CD4-positive, alpha-beta T cell treated with Interleukin-15 for 1 hour (primary cell): Measurements from ENCODE around the gene NTNG1.
A peak's percentile ranks its signal among the peaks of the same experiment; 100 is the strongest.
"Not testable (repeated sequence)": the region's sequence is repeated elsewhere in the genome, so short reads cannot be mapped to it uniquely, and the experiment has no call there.

Source experiments
- DNase-seq: peaks from one replicate; pipeline ENCODE4 v3.0.0-alpha.2; 2020

Gene NTNG1

GRCh38 chr1:107140703-107141490 lies at the start of gene NTNG1:
Gene NTNG1 (plus strand): TSS chr1:107141039.
- DNase-seq: peak; percentile 41

DNA sequence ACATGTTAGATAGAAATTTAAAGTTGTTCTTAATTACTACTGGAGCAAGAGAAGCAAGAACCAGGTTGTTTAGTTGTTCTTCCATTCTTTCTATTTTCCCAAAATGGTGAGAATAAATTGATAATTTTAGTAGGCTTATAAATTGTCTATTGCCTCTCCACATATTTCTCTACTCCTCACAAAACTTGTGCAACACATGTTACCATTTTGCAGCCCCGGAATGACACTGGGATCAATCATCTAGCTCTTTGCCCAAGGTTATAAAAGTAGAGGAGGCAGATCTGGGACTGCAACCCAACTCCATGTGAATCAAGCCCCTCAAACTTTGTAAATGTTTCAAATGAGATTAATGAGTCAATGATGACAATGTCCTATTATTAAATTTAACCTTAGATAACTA lies 49.4 kb upstream of the NTNG1 start:
- DNase-seq: no peak

GRCh38 chr1:107093395-107093794 lies 47.4 kb upstream of the NTNG1 start:
- DNase-seq: not testable (repeated sequence)

DNA sequence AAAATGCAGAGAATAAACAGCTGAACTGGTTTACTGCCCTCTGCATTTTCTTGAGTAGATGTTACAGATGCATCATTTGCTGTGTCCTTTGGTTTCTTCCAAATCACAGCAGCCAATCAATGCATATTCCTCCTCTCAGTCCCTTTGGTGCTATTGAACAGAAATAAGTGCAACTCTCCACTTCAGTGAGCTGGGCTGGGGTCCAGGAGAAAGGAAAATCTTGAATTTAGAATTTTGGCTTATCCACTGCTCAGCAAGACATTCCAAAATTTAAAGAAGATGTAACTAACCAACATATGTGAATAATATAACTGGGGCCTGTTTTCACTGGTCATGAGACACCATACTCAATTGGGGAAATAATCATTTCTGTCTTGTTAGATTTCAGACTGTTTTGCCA lies 45.2 kb upstream of the NTNG1 start:
- no peak for DNase-seq

GRCh38 chr1:107096690-107097089 lies 44.1 kb upstream of the NTNG1 start:
- DNase-seq: no peak

GRCh38 chr1:107098961-107099360 lies 41.9 kb upstream of the NTNG1 start:
- no peak for DNase-seq

DNA sequence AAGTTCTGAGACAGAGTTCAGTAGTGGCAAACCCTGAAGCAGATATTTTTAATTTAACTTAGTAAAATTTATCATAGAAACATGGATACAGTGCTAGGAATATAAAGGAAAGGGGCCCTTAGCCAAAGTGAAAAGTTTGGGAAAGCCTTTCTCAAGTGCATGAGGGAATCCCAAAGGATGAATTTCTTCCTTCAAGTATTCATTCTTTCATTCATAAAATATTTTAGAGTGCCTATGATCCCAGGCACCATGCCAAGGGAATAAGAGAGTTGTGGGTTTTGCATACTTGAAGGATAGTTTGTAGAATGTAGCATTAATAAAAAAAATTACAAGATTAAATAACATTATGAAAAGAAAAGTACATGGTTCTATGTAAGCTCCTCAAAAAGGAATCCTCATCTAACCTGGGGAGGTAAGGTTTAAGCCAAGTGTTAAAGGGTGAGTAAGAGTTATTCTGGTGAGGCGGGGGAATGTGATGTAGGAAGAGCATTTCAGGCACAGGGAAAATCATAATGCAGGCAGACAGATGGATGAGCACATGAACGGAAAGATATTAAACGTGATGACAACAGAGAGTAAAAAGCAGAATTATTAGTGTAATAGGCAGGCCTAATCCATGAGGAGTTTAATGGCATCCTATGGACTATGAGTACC lies 40.4 kb upstream of the NTNG1 start:
- no peak for DNase-seq

DNA sequence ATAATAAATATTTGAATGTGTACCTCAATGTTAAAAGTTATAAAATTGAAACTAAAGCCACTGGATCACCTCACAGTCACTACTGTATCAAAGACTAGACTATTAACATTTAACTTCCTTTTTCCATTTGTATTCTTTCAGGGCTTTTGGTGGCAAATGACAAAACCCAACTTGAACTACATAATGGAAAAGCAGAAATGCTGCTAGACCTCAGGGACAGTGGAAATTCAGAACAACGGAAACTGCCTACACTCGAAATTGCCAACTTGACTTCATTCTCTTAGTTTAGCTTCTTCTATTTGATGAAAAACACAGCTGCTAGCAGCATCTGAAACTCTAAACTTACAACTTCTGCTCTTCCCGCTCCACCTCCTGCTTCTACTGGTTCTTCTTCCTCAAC lies 34.9 kb upstream of the NTNG1 start:
- no peak for DNase-seq

DNA sequence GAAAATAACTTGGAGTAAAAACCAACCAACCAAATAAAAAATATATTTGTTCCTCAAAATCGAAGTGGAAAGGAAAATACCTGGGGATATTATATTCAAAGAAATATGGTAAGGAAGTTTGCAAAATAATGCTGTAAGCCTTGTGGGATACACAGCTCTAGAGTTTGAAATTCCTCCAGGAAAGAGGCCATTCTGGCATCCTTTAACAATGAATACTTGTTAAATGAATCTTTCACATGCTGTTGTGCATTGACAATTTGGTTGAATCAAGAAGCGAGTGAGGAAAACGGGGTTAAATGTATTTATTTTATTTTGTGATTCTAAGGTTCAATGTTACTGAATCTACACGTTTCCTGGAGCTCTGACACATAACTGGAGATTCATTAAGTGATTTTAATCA lies 30.5 kb upstream of the NTNG1 start:
- no peak for DNase-seq

- no peak for DNase-seq
These were observed 24.5 kb upstream of the NTNG1 start for GRCh38 chr1:107116306-107116790.

GRCh38 chr1:107122225-107122624 lies 18.6 kb upstream of the NTNG1 start:
- no peak for DNase-seq

DNA sequence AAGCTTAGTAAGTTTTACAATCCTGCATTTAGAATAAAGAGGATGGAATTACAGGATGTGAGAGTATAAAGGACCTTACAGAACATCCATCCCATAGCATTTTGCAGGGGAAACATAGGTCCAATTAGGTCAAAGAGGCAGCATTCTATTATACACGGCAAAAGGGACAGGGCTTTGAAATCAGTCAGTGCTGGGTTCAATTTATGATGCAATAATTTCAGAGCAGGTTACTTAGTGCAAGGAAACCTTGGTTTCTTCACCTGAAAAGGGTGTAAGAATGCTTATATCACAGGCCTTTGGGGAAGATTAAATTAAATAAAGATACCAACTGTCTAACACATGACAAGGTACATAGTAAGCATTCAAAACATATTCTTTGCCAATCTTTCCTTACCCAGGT lies 17.1 kb upstream of the NTNG1 start:
- DNase-seq: no peak

DNA sequence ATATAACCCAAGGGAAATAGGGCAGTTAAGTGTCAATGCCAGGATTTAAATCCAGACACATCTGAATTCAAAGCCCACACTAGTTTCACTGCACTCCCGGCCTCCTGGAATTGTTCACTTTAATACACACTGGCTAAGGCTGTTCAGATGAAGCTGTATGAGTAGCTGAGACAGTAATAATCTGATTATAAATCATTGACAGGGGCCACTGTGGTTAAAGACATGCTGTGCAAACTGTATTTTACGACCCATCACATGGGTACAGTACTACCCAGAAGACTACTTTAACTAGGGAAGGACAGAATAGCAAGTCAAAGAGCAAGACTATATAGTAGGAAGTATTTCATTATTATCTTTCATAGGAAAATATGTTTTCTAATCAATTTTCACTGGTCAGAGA lies 16.1 kb upstream of the NTNG1 start:
- no peak for DNase-seq

- no peak for DNase-seq
These were observed 8.6 kb upstream of the NTNG1 start for GRCh38 chr1:107132195-107132594.

GRCh38 chr1:107132780-107133179 lies 8.1 kb upstream of the NTNG1 start:
- DNase-seq: no peak

- DNase-seq: no peak
These were observed 5.4 kb upstream of the NTNG1 start for GRCh38 chr1:107135463-107135862.

GRCh38 chr1:107138166-107138565 lies 2.7 kb upstream of the NTNG1 start:
- no peak for DNase-seq

GRCh38 chr1:107138767-107139445 lies 1.9 kb upstream of the NTNG1 start:
- no peak for DNase-seq

- peak; percentile 17 for DNase-seq
These were observed 771 bp upstream of the NTNG1 start for GRCh38 chr1:107139833-107140702.

GRCh38 chr1:107141491-107142126 lies 770 bp downstream of the NTNG1 start:
- DNase-seq: no peak

DNA sequence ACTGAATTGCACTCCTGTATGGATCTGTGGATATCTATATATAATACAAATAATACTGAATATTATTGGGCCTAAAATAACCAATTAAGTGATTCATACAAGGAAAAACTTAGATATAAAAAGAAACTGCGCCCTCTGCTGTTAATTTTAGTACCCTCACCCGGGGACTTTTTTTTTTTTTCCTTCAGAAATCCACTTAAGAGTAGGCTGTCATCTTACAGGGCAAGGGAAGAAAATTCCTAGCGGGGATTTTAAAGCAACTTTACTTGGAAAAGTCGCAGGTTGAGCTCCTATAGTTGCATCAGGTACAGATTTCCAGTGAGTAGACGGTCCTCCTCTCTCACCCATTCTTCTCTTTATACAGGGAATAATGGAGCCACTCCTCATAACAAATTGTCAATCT lies 1.3 kb downstream of the NTNG1 start:
- DNase-seq: no peak

DNA sequence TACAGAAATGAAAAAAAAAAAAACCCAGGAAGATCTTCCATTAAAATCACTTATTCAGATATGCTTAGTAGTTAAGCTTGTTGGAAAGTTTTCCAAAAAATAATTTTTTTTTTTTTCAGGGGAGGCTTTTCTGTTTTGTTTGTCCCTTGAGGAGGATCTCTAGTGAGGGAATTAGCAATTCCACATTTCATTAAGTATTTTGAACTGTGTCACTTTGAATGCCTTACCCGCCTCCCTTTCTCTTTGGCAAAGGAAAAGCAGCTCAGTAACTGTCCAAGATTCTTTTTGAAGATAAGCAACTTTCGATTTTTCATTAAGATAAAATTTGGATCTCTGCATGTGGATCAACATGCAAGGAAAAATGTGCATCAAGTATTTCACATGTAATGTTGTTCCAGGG lies 1.8 kb downstream of the NTNG1 start:
- no peak for DNase-seq
